ENCODE data around the gene C1QTNF4.
"Not testable (repeated sequence)": the region's sequence is repeated elsewhere in the genome, so short reads cannot be mapped to it uniquely, and the experiment has no call there.

C1QTNF4 gene

DNA sequence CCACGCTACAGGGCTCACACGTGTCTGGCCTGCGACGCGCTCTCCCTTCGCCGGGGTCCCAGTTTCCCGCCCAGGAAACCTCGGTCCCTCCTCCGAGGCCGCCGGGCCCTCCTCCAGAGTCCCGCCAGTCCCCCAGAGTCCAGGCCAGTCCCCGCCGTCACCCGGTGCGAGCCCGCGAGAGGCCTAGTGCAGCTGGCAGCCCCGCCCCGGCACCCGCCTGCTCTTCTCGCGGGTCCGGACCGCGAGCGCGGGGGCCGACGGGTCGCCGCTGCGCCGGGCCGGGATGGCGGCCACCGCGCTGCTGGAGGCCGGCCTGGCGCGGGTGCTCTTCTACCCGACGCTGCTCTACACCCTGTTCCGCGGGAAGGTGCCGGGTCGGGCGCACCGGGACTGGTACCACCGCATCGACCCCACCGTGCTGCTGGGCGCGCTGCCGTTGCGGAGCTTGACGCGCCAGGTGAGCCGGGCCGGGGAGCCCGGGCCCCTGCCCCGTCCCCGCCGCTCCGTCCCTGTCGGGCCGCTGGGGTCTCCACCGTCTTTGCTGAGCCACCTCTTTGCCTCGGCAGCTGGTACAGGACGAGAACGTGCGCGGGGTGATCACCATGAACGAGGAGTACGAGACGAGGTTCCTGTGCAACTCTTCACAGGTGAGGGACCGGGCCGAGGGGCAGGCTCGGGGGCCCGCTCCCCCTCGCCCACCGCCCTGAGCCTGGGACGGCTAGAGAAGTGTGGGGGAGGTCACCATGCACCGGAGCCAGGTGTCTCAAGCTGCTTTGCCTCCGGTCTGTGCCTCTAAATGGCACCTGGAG is 28.7 kb downstream of the C1QTNF4 start, which contains the start of gene PTPMT1:
PTPMT1 (plus strand) TSS at position 260 of the 809 bp plus-strand sequence; CDS start at position 284, 24 bp downstream.
- DNase-seq (ENCODE audit: low read depth in 2 of 2), result peak; percentile 51 to 59

DNA sequence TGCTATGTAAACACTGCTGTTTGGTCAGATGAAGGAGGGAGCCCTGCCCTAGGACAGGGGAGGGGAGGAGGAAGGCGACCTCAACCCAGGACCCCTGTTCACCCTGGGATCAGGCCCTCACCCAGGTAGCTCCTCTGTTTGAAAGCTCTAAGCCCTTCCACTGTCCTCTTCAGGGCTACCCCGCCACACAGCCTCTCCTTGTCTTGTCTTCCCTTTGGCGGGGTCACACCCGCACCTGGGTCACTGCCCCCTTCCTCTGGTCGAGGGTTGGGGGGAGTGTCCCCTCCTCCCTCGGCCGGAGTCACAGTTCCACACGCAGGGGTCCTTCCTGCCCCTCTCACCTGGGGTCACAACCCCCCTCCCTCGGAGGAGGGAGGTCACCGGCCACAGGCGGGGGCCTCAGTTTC is 29.3 kb downstream of the C1QTNF4 start:
- DNase-seq (ENCODE audit: low read depth in 2 of 2), result no peak

DNA sequence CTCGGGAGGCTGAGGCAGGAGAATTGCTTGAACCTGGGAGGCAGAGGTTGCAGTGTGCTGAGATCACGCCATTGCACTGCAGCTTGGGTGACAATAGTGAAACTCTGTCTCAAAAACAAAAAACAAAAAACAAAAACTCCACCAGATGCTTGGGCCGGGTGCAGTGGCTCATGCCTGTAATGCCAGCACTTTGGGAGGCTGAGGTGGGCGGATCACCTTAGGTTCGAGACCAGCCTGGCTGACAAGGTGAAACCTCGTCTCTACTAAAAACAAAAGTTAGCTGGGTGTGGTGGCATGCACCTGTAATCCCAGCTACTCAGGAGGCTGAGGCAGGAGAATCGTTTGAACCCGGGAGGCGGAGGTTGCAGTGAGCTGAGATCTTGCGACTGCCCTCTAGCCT is 29.8 kb downstream of the C1QTNF4 start:
- DNase-seq (ENCODE audit: low read depth in 2 of 2), result not testable (repeated sequence)

DNA sequence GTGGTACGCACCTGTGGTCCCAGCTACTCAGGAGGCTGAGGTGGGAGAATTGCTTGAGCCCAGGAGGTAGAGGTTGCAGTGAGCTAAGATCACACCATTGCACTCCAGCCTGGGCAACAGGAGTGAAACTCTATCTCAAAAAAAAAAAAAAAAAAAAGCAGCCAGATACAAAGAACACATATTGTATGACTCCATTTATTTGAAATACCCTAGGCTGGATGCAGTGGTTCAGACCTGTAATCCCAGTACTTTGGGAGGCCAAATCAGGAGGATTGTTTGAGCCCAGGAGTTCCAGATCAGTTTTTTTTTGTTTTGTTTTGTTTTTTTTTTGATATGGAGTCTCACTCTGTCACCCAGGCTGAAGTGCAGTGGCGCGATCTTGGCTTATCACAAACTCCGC is 31.8 kb downstream of the C1QTNF4 start:
- not testable (repeated sequence) for DNase-seq (ENCODE audit: low read depth in 2 of 2)

DNA sequence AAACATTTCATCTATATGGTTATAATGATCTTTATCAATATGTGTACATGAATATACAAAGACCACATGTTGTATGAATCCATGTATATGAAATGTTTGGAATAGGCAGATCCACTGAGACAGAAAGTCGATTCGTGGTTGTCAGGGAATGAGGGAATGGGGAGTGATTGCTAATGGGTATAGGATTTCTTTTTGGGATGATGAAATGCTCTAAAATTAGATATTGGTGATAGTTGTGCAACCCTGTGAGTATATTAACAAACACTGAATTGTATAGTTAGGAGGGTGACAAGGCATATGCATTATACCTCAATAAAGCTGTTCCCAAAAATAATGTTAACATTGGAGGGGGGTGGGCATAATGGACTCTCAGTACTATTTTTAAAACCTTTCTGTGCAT is 33.8 kb downstream of the C1QTNF4 start:
- DNase-seq (ENCODE audit: low read depth in 2 of 2), result no peak

DNA sequence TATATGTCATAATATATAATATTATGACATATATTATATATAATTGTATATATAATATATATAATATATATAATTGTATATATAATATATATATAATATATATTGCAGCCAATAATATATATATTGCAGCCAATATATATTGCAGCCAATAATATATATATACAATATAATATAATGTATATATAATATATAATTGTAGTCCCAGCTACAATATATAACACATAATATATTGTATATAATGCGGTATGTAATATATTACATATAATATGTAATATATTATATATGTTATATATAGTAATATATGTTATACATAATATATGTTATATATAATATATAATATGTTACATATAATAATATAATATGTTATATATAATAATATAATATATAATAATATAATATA is 35.5 kb downstream of the C1QTNF4 start:
- no peak for DNase-seq (ENCODE audit: low read depth in 2 of 2)

DNA sequence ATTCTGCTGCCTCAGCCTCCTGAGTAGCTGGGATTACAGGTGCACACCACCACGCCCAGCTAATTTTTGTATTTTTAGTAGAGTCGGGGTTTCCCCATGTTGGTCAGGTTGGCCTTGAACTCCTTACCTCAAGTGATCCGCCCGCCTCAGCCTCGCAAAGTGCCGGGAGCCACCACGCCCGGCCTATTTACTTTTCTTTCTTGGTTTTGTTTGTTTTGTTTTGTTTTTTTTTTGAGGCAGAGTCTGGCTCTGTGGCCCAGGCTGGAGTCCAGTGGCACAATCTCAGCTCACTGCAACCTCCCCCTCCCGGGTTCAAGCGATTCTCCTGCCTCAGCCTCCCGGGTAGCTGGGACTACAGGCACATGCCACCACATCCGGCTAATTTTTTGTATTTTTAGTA is 37.2 kb downstream of the C1QTNF4 start:
- not testable (repeated sequence) for DNase-seq (ENCODE audit: low read depth in 2 of 2)

DNA sequence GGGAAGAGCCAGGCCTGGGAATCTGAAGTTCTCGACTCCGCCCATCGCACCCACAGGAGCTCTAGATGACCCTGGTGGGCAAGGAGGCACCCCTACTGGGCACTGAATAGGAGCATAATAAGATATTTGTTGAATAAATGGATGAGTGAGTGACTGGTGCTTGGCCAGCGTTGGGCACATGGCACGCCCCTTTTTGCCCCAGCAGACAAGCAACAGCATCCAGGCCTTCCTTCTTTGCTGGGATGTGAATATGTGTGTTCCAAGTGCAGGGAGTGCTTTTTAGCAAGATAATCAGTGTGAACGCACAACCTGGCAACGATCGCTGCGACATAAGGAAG is 40.8 kb downstream of the C1QTNF4 start:
- no peak for DNase-seq (ENCODE audit: low read depth in 2 of 2)

DNA sequence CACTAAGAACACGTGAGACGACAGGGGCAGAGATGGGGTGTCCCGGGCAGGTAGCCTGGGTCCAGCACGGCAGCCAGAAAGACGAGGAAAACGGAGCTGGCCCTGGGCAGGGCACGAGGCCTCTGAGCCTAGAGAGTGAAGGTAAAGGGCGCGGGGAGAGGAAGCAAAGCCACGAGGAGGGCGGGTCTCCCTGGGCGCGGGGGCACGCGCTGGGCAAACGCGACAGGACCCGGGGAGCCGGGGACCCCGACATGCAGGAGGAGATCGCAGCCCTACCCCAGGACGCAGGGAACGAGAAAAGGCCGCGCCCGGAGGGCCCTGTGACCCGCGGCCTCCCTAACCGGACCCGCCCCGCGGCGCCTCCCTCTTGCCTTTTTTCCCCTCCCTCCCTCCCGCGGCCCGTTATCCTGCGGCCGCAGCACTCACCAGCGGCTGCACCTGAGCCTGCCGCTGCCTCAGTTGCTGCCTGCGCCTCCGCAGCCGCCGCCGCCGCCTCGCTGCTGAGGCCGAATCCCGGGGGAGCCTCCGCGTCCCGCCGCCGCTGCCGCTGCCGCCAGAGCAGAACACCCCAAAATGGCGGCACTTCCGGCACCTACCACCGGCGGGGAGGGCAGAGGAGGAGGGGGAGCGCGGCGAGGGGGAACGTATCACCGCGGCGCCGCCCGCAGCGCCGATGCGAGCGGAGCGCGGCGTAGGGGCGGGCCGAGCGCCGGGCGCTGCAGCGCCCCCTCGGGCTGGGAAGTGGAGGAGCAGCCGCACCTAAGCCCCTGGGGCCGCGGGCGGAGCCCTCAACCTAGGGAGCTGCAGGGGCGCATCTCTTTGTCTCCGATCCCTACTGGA is 41.4 kb downstream of the C1QTNF4 start, which contains the start of gene CELF1:
CELF1 (minus strand) TSS at position 567 of the 840 bp plus-strand sequence. CDS start 53,609 bp downstream, outside the sequence.
- peak; percentile 87 to 92 for DNase-seq (ENCODE audit: low read depth in 2 of 2)

DNA sequence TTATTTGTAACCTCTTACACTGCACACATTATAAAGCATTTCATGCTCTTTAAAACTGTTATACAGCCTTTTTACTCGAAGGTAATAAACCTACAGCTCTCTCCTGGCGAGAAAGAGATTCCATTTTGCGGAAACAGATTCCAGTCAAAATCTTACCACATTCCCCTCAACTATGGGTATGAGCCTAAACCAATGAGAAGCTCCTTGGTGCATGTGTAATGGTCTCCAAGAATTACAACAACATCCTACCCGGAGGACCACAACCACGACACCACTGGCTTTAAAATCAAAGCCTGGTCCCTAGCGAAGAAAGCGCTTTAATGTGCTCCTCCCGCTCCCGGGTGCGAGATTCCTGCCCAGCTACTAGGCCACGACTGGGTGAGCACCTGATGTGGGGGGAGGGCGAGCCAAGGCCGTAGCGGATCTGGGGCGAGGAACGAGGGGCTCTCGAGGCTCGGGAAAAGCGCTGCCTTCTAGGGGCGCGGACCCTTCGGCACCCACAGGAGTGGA is 42.1 kb downstream of the C1QTNF4 start:
- no peak for DNase-seq (ENCODE audit: low read depth in 2 of 2)

DNA sequence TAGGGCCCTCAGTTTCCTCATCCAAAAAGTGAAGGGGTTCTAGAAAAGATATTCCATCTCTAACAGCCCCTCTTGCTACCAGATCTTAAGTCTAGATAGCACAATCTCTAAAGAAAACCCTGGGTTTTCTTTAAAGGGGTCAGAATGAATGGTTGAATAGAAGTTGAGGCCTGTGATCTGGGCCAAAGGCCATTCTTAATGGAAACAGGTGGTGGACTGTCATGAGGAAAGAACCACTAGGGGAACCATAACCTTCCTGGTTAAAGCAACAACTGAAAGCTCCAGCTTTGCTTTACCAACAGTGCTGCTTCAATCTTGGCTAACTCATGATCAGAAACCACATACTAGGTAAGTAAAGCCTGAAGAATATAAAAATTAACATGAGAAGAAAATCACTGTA is 43.1 kb downstream of the C1QTNF4 start:
- DNase-seq (ENCODE audit: low read depth in 2 of 2), result no peak

DNA sequence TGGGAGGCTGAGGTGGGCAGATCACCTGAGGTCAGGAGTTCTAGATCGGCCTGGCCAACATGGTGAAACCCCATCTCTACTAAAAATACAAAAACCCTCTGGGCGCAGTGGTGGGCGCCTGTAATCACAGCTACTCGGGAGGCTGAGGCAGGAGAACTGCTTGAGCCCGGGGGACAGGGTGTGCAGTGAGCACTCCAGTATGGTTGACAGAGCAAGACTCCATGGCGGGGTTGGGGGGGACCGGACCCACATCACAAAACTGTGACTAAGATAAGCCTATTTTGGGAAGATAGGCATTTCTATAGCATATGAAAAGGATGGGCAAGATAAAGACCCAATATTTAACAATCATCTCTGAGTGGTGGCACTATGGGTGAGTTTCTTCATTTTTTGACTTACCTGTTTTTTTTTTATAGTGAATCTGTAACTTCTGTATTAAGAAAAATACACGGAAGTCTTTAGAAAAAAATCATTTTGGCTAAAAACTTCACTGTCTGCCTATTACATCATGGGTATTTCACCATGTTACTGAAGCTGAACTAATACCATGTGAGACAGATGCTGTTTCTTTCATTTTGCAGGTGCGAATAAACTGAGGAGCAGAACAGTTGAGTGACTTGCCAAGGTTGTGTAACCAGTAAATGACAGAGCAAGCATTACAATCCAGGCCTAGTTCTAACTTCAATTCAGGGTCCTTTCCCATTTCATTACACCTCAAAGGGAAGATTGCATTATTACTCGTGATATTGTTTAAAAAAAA is 43.7 kb downstream of the C1QTNF4 start:
- no peak for DNase-seq (ENCODE audit: low read depth in 2 of 2)

DNA sequence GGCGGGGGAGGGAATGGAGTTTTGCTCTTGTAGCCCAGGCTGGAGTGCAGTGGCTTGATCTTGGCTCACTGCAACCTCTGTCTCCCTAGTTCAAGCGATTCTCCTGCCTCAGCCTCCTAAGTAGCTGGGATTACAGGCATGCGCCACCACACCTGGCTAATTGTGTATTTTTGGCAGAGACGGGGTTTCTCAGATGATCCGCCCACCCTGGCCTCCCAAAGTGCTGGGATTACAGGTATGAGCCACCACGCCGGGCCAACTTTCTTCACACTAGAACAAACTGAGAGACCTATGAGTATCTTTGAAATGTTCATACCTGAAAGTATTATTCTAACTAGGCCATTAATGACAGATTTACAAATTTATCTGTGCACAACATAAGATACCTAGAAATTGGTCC is 47.9 kb downstream of the C1QTNF4 start:
- DNase-seq (ENCODE audit: low read depth in 2 of 2), result not testable (repeated sequence)

DNA sequence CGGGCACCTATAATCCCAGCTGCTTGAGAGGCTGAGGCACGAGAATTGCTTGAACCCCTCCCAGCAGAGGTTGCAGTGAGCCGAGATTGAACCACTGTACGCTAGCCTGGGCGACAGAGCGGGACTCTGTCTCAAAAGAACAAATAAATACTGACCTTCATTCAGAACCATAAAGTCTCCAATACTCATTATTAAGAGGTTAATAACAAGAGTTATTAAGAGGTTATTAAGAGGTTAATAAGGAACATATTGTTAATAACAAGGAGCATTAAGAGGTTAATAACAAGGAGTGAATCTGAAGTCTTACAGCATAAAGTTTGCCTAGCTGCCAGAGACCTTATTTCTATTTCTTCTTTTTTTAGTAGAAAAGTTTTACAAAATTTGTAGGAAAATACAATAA is 48.9 kb downstream of the C1QTNF4 start:
- DNase-seq (ENCODE audit: low read depth in 2 of 2), result no peak

DNA sequence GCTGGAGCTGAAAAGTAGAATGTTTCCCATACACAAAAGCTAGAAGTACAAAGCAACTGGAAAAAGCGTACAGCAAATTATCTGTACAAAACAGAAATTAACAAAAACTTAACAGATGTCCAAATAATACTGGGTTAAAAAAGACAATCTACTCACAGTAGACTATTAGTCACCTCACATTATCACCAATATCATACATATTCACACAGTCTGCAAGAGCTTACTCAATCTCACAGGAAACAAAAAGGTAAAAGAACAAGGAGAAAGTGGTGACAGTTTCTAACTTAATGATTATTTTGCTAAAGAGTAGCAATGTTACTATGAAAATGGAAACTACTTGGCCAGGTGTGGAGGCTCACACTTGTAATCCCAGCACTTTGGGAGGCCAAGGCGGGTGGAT is 53.1 kb downstream of the C1QTNF4 start:
- DNase-seq (ENCODE audit: low read depth in 2 of 2), result no peak

DNA sequence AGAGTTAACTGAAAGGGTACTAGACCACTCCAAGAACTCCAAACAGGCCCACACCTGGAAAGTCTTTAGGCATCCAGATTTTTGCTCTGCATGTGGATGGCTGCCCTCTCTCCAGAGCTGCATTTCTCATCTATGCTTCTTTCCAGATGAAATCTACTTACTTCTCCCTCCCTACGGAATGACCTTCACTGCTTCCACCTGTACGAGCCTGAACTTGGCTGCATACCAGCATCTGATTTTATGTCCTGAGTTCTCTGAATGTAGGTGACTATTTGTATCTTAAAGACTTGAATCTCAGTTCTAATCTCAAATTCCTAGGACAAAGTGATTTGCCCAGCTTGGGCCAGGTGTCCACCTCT is 54.6 kb downstream of the C1QTNF4 start:
- DNase-seq (ENCODE audit: low read depth in 2 of 2), result no peak

Data from stimulated activated CD4-positive, alpha-beta T cell treated with anti-CD3 and anti-CD28 coated beads, Interleukin-15, amount 100 ng/mL, for 48 hours (primary cell).